Activated gamma-delta T cell (primary cell): Measurements from ENCODE around the gene N4BP3.
"Not testable (repeated sequence)": the region's sequence is repeated elsewhere in the genome, so short reads cannot be mapped to it uniquely, and the experiment has no call there.

Source experiments
- DNase-seq: peaks from one replicate; lab custom pipeline; 2025; lab: John Stamatoyannopoulos, UW
- total RNA-seq, 2 donors: gene quantifications; one replicate each; lab custom pipeline; 2026; lab: John Stamatoyannopoulos, UW

The N4BP3 gene
- 36.6 to 62.8 reads per million in 2 donors for total RNA-seq

GRCh38 chr5:178113141-178113787, at the start of gene N4BP3:
TSS of gene N4BP3 (plus strand) at chr5:178113532. CDS start at chr5:178119584, 6,052 bp downstream.
- DNase-seq = peak; percentile 80

GRCh38 chr5:178067755-178068154, 45.6 kb upstream of the N4BP3 start:
- DNase-seq = no peak

GRCh38 chr5:178068293-178068692, 45.0 kb upstream of the N4BP3 start:
- no peak for DNase-seq

- DNase-seq = no peak
Observed at GRCh38 chr5:178069909-178070308, 43.4 kb upstream of the N4BP3 start.

GRCh38 chr5:178071108-178071507, 42.2 kb upstream of the N4BP3 start:
- no peak for DNase-seq

GRCh38 chr5:178072749-178073148, 40.6 kb upstream of the N4BP3 start:
- DNase-seq = no peak

GRCh38 chr5:178074266-178074952, 38.9 kb upstream of the N4BP3 start:
- DNase-seq = no peak

- not testable (repeated sequence) for DNase-seq
Observed at GRCh38 chr5:178076965-178077364, 36.4 kb upstream of the N4BP3 start.

GRCh38 chr5:178077751-178078150, 35.6 kb upstream of the N4BP3 start:
- no peak for DNase-seq

GRCh38 chr5:178078197-178079010, 34.9 kb upstream of the N4BP3 start:
- no peak for DNase-seq

GRCh38 chr5:178080056-178080455, 33.3 kb upstream of the N4BP3 start:
- no peak for DNase-seq

GRCh38 chr5:178080618-178081410, 32.5 kb upstream of the N4BP3 start:
- DNase-seq = no peak

GRCh38 chr5:178081571-178082243, 31.6 kb upstream of the N4BP3 start:
- no peak for DNase-seq

GRCh38 chr5:178083922-178084321, 29.4 kb upstream of the N4BP3 start:
- no peak for DNase-seq

- DNase-seq = no peak
Observed at GRCh38 chr5:178085316-178085715, 28.0 kb upstream of the N4BP3 start.

- no peak for DNase-seq
Observed at GRCh38 chr5:178086266-178086665, 27.1 kb upstream of the N4BP3 start.

GRCh38 chr5:178087199-178087598, 26.1 kb upstream of the N4BP3 start:
- DNase-seq = not testable (repeated sequence)

GRCh38 chr5:178090856-178091255, 22.5 kb upstream of the N4BP3 start:
- DNase-seq = no peak

- no peak for DNase-seq
Observed at GRCh38 chr5:178093134-178093533, 20.2 kb upstream of the N4BP3 start.

GRCh38 chr5:178094345-178094744, 19.0 kb upstream of the N4BP3 start:
- DNase-seq = no peak

- DNase-seq = no peak
Observed at GRCh38 chr5:178098685-178099084, 14.6 kb upstream of the N4BP3 start.
